Epithelial cell of proximal tubule (primary cell): Measurements from ENCODE around the gene BBX. TPM values are rescaled to one million over a fixed set of nuclear protein-coding genes. Genes with fewer than 3 reads are reported as not detected.

Experiments
- DNase-seq: peaks from one replicate; pipeline ENCODE4 v3.0.0-alpha.2; 2011; ENCODE audit warnings: low read depth
- H3K4me3 ChIP-seq: 2 replicates; pipeline ENCODE4 v1.5.1; 2011; ENCODE audit warnings: low read depth, mild to moderate bottlenecking, low read length
- CTCF ChIP-seq: conservative IDR thresholded peaks from 2 replicates; pipeline ENCODE4 v1.5.1; 2012; ENCODE audit warnings: low read depth, mild to moderate bottlenecking, low read length
- total RNA-seq: library from RNA; depleted of rRNA; stranded (reverse); fragments of >200 nt; gene quantifications from 2 replicates; pipeline ENCODE4 v1.2.3, GENCODE V29; 2015

The BBX gene
- total RNA-seq, 1 donor from 2014 or later: 35.7 TPM

GRCh38 chr3:107612664-107613084, 89.9 kb downstream of the BBX start:
- TF ChIP-seq CTCF: no peak
- DNase-seq: no peak
- no peak overlapping the region for H3K4me3 ChIP-seq

GRCh38 chr3:107619549-107619948, 96.8 kb downstream of the BBX start:
- no peak overlapping the region for H3K4me3 ChIP-seq
- no peak for DNase-seq
- no peak for TF ChIP-seq CTCF

- DNase-seq: no peak
- no peak for TF ChIP-seq CTCF
- no peak overlapping the region for H3K4me3 ChIP-seq
These were observed 97.8 kb downstream of the BBX start for GRCh38 chr3:107620534-107620933.

- TF ChIP-seq CTCF: no peak
- no peak for DNase-seq
- no peak overlapping the region for H3K4me3 ChIP-seq
These were observed 98.7 kb downstream of the BBX start for GRCh38 chr3:107621465-107621864.

- no peak for TF ChIP-seq CTCF
- H3K4me3 ChIP-seq: no peak overlapping the region
- DNase-seq: no peak
These were observed 105.3 kb downstream of the BBX start for GRCh38 chr3:107627962-107628542.

- no peak for DNase-seq
- no peak overlapping the region for H3K4me3 ChIP-seq
- TF ChIP-seq CTCF: no peak
These were observed 106.8 kb downstream of the BBX start for GRCh38 chr3:107629566-107629965.

GRCh38 chr3:107630779-107631178, 108.0 kb downstream of the BBX start:
- no peak overlapping the region for H3K4me3 ChIP-seq
- DNase-seq: no peak
- TF ChIP-seq CTCF: no peak
